GM12864 (cell line): ENCODE data around the gene KLHL2.
"Not testable (repeated sequence)": the region's sequence is repeated elsewhere in the genome, so short reads cannot be mapped to it uniquely, and the experiment has no call there.

Source experiments
- DNase-seq: peaks from one replicate; pipeline ENCODE4 v3.0.0-alpha.2; 2011; ENCODE audit warnings: low read depth
- H3K4me3 ChIP-seq: 2 replicates; pipeline ENCODE4 v1.5.1; 2011; ENCODE audit warnings: mild to moderate bottlenecking, low read depth, low read length, control low read depth
- CTCF ChIP-seq: IDR thresholded peaks from 2 replicates; pipeline ENCODE4 v1.5.1; 2011; ENCODE audit warnings: low read depth, mild to moderate bottlenecking, moderate library complexity, low read length, control low read depth, inconsistent platforms; ENCODE audit errors: missing control alignments

The KLHL2 gene

GRCh38 chr4:165284697-165285096 is 77.3 kb downstream of the KLHL2 start:
- H3K4me3 ChIP-seq, DNase-seq: not testable (repeated sequence)

GRCh38 chr4:165286619-165287340 is 79.4 kb downstream of the KLHL2 start:
- not testable (repeated sequence) for H3K4me3 ChIP-seq, DNase-seq

GRCh38 chr4:165288226-165288625 is 80.9 kb downstream of the KLHL2 start:
- H3K4me3 ChIP-seq = no peak overlapping the region
- no peak for DNase-seq
- TF ChIP-seq CTCF = no peak

- H3K4me3 ChIP-seq = no peak overlapping the region
- no peak for DNase-seq
- no peak for TF ChIP-seq CTCF
Measured at GRCh38 chr4:165288639-165289422, 81.5 kb downstream of the KLHL2 start.

- DNase-seq = no peak
- no peak overlapping the region for H3K4me3 ChIP-seq
- no peak for TF ChIP-seq CTCF
Measured at GRCh38 chr4:165289423-165289785, 82.0 kb downstream of the KLHL2 start.

GRCh38 chr4:165293061-165293460 is 85.7 kb downstream of the KLHL2 start:
- H3K4me3 ChIP-seq = no peak overlapping the region
- no peak for DNase-seq
- no peak for TF ChIP-seq CTCF

- H3K4me3 ChIP-seq = no peak overlapping the region
- no peak for DNase-seq
- no peak for TF ChIP-seq CTCF
Measured at GRCh38 chr4:165293927-165294649, 86.7 kb downstream of the KLHL2 start.

- no peak overlapping the region for H3K4me3 ChIP-seq
- DNase-seq = no peak
- no peak for TF ChIP-seq CTCF
Measured at GRCh38 chr4:165294907-165295306, 87.5 kb downstream of the KLHL2 start.
